SJCRH30 (cell line): Measurements from ENCODE around the gene CBX7. TPM values are rescaled to one million over a fixed set of nuclear protein-coding genes. Genes with fewer than 3 reads are reported as not detected.

Experiments used
- DNase-seq, 2 experiments: peaks; one replicate each; pipeline ENCODE4 v3.0.0-alpha.2; 2015 to 2020
- H3K27ac ChIP-seq: fragments of 250-450 bp; sonication (Bioruptor Pico); 2 replicates; pipeline ENCODE4 v1.5.1; 2020; ENCODE audit warnings: mild to moderate bottlenecking, moderate library complexity
- H3K27me3 ChIP-seq: fragments of 250-450 bp; sonication (Bioruptor Pico); 2 replicates; pipeline ENCODE4 v1.5.1; 2020; ENCODE audit warnings: mild to moderate bottlenecking, moderate library complexity
- H3K36me3 ChIP-seq: fragments of 250-450 bp; sonication (Bioruptor Pico); 2 replicates; pipeline ENCODE4 v1.5.1; 2020; ENCODE audit warnings: mild to moderate bottlenecking, moderate library complexity
- H3K4me1 ChIP-seq: fragments of 250-450 bp; sonication (Bioruptor Pico); 2 replicates; pipeline ENCODE4 v1.5.1; 2020; ENCODE audit warnings: mild to moderate bottlenecking, moderate library complexity
- H3K4me3 ChIP-seq: fragments of 250-450 bp; sonication (Bioruptor Pico); 2 replicates; pipeline ENCODE4 v1.5.1; 2020; ENCODE audit warnings: mild to moderate bottlenecking, moderate library complexity
- H3K9me3 ChIP-seq: fragments of 250-450 bp; sonication (Bioruptor Pico); replicated peaks from 2 replicates; pipeline ENCODE4 v1.5.1; 2020; ENCODE audit warnings: mild to moderate bottlenecking, moderate library complexity
- total RNA-seq: library from RNA; depleted of rRNA; stranded (reverse); fragments of >200 nt; shearing (Covaris generic); gene quantifications from 2 replicates; pipeline ENCODE4 v1.2.3, GENCODE V29; 2014

CBX7 gene
- total RNA-seq, 1 experiment from 2014 or later = 0.65 TPM

DNA sequence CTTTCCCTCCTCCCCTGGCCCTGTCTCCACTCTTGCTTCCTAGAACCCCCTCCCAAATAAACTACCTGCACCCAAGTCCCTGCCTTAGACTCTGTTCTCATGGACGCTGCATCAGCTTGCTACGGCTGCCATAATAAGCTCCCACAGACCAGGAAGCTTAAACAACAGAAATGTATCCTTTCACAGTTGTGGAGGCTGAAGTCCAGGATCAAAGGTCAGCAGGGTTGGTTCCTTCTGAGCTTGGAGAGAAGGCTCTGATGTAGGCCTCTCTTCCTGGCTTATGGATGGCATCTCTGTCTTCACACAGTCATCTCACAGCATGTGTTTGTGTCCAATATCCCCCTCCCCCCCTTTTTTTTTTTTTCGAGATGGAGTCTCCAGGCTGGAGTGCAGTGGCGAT, 23.4 kb downstream of the CBX7 start:
- Histone ChIP-seq H3K4me3 (no peak overlapping the region), H3K27ac (no peak overlapping the region), H3K36me3 (no peaks in the 10 kb centered on the region), H3K9me3 (no peaks in the 10 kb centered on the region), H3K4me1 (no peaks in the 10 kb centered on the region), H3K27me3 (no peaks in the 10 kb centered on the region; the same call in 1 of the 2 replicates)
- no peak for DNase-seq

GRCh38 chr22:39128508-39128907, 24.0 kb downstream of the CBX7 start:
- Histone ChIP-seq H3K36me3 (no peaks in the 10 kb centered on the region), H3K9me3 (no peaks in the 10 kb centered on the region), H3K4me3 (no peak overlapping the region), H3K4me1 (no peaks in the 10 kb centered on the region), H3K27ac (no peak overlapping the region), H3K27me3 (no peaks in the 10 kb centered on the region; the same call in 1 of the 2 replicates)
- no peak for DNase-seq

GRCh38 chr22:39125622-39126021, 26.9 kb downstream of the CBX7 start:
- H3K4me3 ChIP-seq = no peak overlapping the region
- H3K27me3 ChIP-seq = no peaks in the 10 kb centered on the region
- no peaks in the 10 kb centered on the region for H3K36me3 ChIP-seq
- H3K4me1 ChIP-seq = no peaks in the 10 kb centered on the region
- no peak overlapping the region for H3K27ac ChIP-seq
- no peak for DNase-seq
- no peaks in the 10 kb centered on the region for H3K9me3 ChIP-seq

DNA sequence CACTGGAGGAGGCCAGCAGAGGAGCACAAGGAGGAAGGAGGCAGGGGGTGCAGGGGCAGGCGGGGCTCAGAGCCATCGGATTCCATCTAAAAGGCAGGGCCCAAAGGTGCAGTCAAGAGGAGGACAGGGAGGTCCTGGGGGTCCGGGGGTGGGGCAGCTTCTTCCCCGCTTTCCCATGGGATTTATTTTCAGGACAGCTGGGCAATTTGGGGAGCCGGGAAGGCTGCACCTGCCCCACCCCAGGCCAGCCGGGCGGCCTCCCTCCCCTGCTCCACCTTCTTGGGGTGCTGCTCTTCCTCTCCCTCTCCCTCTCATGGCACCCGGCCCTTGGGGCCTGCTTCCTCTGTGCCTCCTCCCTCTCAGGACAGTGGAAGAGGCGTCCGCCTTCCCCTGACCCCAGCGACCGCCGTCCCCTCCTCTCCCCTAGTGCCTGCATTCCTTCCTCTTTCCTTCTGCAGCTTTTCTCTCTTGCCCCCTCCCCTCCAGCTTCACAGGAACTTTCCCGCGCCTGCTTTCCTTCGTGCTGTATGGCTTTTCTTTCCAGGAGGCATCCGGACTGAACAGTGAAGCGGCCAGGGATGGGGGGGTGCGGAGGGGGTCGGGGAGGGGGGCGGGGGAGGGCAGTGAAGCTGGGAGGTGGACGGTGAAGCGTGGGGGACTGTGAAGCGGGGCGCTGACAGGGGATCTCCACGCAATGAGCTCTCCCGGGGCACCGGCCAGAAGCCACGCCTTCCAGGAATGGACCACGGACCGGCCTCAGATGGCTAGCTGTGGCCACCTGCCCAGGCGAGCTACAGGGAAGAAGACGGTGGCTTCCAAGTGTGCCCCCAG, 28.5 kb downstream of the CBX7 start:
- H3K4me3 ChIP-seq = no peak overlapping the region
- H3K9me3 ChIP-seq = no peaks in the 10 kb centered on the region
- H3K27ac ChIP-seq = no peak overlapping the region
- no peaks in the 10 kb centered on the region for H3K27me3 ChIP-seq
- H3K4me1 ChIP-seq = no peaks in the 10 kb centered on the region
- no peak for DNase-seq
- H3K36me3 ChIP-seq = no peaks in the 10 kb centered on the region

GRCh38 chr22:39122772-39123470, 29.6 kb downstream of the CBX7 start:
- Histone ChIP-seq H3K27me3 (peaks cover under 1% of the 10 kb centered on the region; the same call in 1 of the 2 replicates), H3K27ac (no peak overlapping the region), H3K36me3 (no peaks in the 10 kb centered on the region), H3K9me3 (no peaks in the 10 kb centered on the region), H3K4me3 (no peak overlapping the region), H3K4me1 (no peaks in the 10 kb centered on the region)
- no peak for DNase-seq

DNA sequence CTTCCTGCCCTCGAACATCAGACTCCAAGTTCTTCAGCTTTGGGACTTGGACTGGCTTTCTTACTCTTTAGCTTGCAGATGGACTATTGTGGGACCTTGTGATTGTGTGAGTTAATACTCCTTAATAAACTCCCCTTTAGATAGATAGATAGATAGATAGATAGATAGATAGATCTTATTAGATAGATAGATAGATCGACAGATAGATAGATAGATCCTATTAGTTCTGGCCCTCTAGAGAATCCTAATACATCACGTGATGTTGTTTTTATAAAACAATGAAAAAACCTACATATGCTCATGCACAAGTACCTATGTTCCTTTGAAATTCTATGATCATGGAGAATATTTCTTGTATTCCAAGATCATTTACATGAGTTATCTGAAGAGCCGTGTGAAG, 31.5 kb downstream of the CBX7 start:
- H3K9me3 ChIP-seq = no peaks in the 10 kb centered on the region

DNA sequence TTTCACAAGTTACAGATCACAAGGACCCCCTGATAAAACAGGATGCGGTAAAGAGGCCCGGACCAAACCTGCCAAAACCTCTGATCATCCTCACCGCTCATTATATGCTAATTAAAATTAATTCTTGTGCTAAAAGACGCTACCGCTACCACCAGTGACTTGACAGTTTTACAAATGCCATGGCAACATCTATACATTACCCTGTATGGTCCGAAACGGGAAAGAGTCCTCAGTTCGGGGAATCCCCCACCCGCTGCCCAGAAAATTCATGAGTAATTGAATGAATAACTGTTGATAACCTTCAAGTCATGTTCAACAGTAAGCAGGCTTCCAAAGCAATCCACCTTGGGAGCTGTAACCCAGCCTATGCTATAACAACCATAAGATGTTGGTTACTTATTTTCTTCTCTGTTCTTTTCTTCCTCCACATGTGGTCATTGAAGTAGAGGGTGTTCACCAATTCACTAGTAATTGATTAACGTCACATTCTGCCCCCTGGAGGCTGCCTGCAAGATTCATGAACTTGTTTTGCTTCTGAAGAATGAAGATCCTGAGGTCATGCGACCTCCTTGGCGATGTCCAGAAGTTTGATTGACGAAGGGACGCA, 34.8 kb downstream of the CBX7 start:
- Histone ChIP-seq H3K27ac (no peak overlapping the region), H3K4me1 (no peaks in the 10 kb centered on the region), H3K4me3 (no peak overlapping the region), H3K9me3 (no peaks in the 10 kb centered on the region; the same call in 1 of the 2 replicates), H3K27me3 (peaks cover 20% of the 10 kb centered on the region; the same call in 1 of the 2 replicates), H3K36me3 (no peaks in the 10 kb centered on the region)
- peak; percentile 25 to 33 for DNase-seq

More for the DNA sequence above, 31.5 kb downstream of the CBX7 start:
- peaks cover 9% of the 10 kb centered on the region; the same call in 1 of the 2 replicates for H3K27me3 ChIP-seq
- no peaks in the 10 kb centered on the region for H3K36me3 ChIP-seq
- no peak overlapping the region for H3K4me3 ChIP-seq
- H3K27ac ChIP-seq = no peak overlapping the region
- DNase-seq = no peak
- H3K4me1 ChIP-seq = no peaks in the 10 kb centered on the region

DNA sequence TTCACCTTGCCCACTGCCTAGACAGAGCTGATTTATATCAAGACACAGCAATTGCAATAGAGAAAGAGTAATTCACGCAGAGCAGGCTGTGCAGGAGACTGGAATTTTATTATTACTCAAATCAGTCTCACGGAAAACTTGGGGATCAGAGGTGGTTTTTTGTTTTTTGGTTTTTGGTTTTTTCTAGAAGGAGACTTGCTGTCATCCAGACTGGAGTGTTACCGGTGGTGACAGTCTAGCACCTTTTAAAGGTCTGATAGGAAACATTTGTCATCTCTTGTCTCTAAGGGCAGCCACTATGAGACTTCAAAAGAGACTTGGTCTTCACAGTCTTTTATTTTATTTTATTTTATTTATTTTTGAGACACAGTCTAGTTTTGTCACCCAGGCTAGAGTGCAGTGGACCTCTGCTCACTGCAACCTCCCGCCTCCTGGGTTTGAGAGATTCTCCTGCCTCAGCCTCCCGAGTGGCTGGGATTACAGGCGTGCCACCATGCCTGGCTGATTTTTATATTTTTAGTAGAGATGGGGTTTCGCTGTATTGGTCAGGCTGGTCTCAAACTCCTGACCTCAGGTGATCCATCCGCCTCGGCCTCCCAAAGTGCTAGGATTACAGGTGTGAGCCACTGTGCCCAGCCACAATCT, 36.4 kb downstream of the CBX7 start:
- Histone ChIP-seq H3K4me3 (no peak overlapping the region), H3K4me1 (no peaks in the 10 kb centered on the region), H3K9me3 (no peaks in the 10 kb centered on the region; the same call in 1 of the 2 replicates), H3K27me3 (peaks cover 20% of the 10 kb centered on the region; the same call in 1 of the 2 replicates), H3K27ac (no peak overlapping the region), H3K36me3 (no peaks in the 10 kb centered on the region)
- DNase-seq = no peak

DNA sequence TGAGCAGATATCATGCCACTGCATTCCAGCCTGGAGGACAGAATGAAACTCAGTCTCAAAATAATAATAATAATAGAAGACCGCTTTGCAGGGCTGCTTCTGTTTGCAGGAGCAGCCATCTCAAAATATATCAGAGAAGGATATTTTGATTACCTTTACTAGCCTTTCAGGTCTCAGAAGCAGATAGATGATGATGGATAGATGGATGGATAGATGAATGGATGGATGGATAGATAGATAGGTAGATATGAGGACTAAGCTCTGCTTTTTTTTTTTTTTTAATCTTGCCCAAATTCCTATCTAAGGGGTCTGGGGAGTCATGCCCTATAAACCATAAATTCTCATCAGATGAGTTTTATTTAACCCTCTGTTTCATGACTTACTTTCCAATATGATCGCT, 36.9 kb downstream of the CBX7 start:
- Histone ChIP-seq H3K27me3 (peaks cover 20% of the 10 kb centered on the region; the same call in 1 of the 2 replicates), H3K4me1 (no peaks in the 10 kb centered on the region), H3K36me3 (no peaks in the 10 kb centered on the region), H3K27ac (no peak overlapping the region), H3K9me3 (no peaks in the 10 kb centered on the region; the same call in 1 of the 2 replicates), H3K4me3 (no peak overlapping the region)
- no peak for DNase-seq

GRCh38 chr22:39114112-39114511, 38.4 kb downstream of the CBX7 start:
- Histone ChIP-seq H3K27ac (no peak overlapping the region), H3K4me1 (no peaks in the 10 kb centered on the region), H3K36me3 (no peaks in the 10 kb centered on the region), H3K4me3 (no peak overlapping the region), H3K27me3 (peaks cover 20% of the 10 kb centered on the region; the same call in 1 of the 2 replicates), H3K9me3 (no peaks in the 10 kb centered on the region; the same call in 1 of the 2 replicates)
- no peak for DNase-seq

DNA sequence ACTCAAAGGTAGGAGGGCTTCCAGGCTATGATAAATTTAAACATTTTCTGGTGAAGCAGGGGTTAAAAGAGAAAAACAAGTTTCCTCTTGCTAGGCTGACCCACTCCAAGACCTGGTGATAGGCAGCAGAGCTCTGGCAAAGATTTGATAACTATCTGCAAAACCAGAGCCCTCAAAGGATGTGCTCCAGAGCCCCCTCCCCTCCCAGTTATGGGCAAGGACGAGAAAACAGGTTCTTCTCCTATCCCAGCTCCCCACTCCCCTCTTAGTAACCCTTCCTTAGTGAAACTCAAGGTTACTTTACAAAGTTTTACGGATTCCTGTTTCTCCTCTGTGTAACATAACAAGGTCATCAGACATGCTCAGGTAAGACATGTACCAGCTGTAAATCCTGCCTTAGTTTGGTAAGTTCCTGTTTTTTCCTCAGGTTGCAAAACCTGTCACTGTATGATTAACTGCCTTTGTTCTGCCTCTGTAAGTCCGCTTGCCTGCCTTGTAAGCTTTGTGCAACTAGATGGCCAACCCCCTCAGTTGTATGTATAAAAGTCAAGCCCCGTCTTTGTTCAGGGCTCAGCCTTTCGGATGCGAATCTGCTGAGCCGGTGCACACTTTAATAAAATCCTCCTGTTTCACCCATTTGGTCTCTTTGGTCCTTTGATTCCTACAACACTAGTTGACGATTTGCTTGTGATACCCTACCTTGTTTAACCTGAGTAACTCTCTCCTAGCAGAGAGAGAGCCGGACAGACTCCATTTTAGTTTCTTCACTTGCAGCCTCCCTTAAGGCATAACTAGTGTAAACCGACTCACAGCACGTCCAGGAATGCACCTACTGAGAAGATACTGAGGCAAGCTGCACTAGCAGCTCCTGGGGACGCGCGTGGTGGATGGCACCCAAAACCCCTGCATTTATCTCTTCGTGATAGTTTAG, 41.6 kb downstream of the CBX7 start:
- no peaks in the 10 kb centered on the region for H3K4me1 ChIP-seq
- H3K27ac ChIP-seq = no peak overlapping the region
- H3K4me3 ChIP-seq = no peak overlapping the region
- H3K9me3 ChIP-seq = no peaks in the 10 kb centered on the region; the same call in 1 of the 2 replicates
- H3K36me3 ChIP-seq = no peaks in the 10 kb centered on the region
- DNase-seq = no peak
- peaks cover 11% of the 10 kb centered on the region; the same call in 1 of the 2 replicates for H3K27me3 ChIP-seq

- DNase-seq = no peak
- Histone ChIP-seq H3K27me3 (peaks cover 4% of the 10 kb centered on the region; the same call in 1 of the 2 replicates), H3K27ac (no peak overlapping the region), H3K4me1 (no peaks in the 10 kb centered on the region), H3K4me3 (no peak overlapping the region), H3K9me3 (no peaks in the 10 kb centered on the region; the same call in 1 of the 2 replicates), H3K36me3 (no peaks in the 10 kb centered on the region)
Measured at GRCh38 chr22:39109361-39109760, 43.1 kb downstream of the CBX7 start.

DNA sequence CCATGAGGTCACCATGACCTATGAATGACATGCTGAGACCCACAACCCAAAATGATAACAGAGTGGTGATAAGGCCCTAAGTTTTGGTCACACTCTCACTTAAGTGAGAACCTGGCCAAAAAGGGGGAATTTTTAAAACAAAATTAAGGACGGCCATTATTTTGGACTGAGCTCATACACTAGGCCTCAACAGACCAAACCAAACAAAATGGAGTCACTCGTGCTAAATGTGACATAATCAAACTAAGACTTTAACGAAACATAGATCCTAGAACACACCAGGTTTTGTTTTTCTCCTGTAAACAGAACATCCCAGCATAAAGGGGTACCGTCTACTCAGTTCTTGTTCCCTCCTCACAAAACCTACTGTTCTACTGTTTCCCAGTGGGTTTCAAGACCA, 44.0 kb downstream of the CBX7 start:
- Histone ChIP-seq H3K36me3 (no peaks in the 10 kb centered on the region), H3K27ac (no peak overlapping the region), H3K4me3 (no peak overlapping the region), H3K9me3 (no peaks in the 10 kb centered on the region; the same call in 1 of the 2 replicates), H3K4me1 (no peaks in the 10 kb centered on the region), H3K27me3 (peaks cover 4% of the 10 kb centered on the region; the same call in 1 of the 2 replicates)
- no peak for DNase-seq
